DMS 273 (cell line): ENCODE results near the gene PRRT4.
A peak's percentile ranks its signal among the peaks of the same experiment; 100 is the strongest.

ENCODE experiments used
- DNase-seq: peaks from one replicate; lab custom pipeline; 2025; ENCODE audit not compliant: unreplicated experiment; lab: John Stamatoyannopoulos, UW

The PRRT4 gene

GRCh38 chr7:128396357-128396756 is 34.9 kb upstream of the PRRT4 start:
- DNase-seq: no peak

DNA sequence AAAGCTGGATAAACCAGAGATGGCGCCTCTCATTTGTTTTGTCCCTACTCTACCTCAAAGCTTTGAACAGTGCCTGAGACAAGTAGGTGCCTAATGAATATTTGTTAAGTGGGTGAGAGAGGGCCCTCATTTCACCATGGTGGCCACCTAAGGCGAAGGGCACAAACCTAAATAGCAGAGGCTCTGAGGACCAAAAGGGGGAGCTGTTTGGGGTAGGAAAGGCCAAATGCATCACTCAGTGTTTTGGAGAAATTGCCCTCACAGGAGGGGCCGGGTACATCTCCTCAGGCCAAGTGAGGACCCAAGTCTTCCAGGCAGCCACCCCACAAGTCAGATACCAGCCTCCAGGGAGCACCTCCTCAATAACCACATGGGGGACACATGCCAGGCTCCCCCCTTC is 34.3 kb upstream of the PRRT4 start:
- DNase-seq: no peak

DNA sequence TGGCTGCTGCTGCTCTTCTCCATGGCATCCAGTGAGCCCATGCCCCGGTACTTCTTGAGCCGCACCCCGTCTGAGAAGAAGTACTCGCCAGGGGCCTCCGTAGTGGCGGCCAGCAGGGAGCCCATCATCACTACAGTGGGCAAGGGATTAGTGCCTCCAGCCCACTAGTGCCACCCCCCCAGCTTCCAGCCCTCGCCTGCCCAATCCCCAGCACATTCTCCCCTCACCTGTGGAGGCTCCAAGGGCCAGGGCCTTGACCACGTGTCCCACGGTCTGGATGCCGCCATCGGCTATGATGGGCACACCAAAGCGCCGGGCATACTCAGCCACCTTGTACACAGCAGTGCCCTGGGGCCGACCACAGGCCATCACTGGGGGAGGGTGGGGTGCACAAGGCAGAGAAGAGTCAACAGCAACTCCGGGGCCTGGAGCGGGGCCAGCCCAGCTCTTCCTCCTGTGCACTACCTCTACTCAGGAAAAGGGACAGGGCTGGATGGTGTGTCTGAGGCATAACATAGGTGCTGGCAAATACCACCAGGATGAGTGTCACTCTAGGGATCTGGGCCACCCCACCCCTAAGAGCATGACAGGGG is 33.5 kb upstream of the PRRT4 start:
- DNase-seq: no peak

DNA sequence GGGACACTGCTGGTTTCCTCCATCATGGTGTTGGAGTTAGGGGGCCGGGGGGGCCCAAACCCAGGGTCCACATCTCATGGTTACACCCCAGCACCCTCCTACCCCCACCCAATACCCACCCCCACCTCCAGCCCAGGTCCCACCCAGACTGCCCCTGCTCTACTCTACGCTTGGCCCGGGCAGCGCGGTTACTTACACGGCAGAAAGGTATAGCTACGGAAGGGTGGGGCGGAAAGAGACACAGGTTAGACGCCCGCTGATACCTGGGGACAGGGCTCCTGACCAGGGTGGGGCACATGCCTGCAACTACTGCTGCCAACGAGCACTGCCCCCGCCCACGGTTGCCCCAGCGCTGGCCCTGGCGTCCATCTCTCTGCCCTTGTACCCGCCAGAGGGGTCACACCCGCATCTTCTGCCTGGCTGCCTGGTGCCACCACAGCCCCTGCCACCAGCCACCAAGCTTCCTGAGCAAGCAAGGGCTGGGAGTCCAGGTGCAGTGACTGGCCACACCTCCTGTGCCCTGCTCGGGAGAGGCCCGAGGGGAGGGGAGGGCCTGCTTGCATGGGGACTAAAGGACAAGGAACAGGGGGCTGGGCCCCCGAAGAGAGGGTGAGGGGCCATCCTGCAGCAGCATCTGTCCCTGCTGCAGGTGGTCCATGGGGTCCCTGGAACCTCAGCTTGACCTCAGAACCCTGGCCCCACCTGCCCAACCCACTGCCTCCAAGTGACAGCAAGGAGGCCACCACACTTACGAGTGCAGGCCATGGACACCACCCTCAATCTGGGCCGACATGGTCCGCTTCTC is 32.2 kb upstream of the PRRT4 start:
- no peak for DNase-seq

DNA sequence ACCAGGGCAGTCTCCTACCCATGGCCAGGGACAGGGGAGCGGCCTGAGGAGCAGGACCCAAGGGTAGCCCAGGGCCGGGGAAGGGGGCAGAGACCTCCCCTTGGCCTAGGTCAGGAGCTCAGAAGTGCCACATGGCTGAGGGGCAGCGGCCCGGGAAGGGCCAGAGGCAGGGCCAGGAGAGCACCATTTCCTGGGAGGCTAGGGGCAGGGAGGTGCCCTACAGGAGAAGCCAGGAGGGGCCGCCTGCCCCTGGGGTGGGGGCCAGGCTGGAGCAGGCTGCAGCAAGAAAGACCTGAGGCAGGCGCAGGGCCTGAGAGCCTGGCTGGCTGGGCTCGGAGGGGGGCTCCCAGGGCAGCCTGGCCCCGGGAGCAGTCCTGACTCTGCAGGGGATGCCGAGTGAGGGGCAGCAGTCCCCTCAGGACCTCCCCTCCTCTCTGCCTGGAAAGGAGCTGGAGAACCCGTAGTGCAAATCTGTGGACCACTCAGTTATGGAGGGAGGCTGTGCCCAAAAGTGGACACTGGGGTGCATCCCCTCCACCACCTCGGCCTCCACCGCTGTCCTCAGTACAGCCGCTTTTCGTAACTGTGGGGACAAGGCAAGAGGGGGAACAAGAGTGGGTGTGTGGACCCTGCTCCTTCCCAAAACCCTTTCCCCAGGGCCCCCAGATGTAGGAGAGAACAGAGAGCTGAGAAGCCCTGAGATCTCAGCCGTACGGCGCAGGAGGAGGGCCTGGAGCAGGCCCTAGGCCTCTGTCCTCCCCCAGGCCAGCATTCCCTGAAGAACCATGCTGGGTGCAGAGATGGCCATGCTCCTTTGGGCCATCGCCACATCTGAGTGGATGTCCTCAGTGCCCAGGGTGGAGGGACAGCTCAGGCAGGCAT is 31.2 kb upstream of the PRRT4 start:
- DNase-seq: no peak

DNA sequence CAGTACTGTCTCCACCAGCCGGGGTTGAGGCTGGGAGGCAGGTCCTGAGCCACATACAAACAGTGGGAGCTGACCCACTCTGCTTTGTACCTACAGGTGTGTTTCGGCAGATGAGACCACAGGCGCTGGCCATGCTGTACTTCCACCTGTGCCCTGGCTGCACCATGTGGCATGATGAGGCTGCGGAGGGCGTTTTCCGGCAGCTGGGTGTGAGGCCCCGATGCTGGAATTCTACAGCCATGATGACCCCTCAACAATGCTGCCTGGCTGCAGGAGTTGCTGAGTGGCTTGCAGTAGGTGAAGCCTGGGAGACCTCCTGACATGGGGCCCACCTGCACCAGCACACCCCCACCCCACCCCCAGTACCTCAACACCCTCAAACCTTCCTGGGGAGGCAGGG is 30.3 kb upstream of the PRRT4 start:
- no peak for DNase-seq

DNA sequence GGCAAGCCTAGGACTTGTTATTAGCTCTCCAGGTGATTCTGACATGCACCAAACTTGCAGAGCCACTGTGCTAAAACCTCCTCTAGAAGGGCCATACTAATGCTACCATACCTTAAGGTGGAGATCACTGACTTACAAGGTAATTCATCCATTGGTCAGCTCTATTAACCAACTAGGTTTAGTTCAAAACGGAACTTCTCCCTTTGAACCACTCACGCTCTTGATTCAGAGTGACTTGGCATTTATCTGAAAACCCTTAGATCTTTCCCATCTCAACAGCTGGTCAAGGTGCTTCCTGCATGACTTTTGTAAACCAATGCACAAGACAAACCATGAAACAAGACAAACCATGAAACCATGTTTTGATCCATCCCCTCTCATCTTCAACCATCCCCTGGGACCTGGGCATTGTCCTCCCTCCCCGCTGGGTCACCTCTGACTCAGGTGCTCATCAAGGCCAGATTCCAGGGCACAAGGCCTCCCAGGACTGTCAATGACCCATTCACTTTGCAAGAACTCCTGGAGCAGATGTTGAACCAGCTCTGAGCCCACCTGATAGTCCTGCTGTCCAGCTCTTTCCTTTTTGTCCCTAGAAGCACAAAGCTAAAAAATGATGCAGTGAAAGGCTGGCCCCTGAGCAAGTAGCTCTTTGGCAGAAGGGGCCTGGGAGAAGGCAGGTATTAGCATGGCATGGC is 29.5 kb upstream of the PRRT4 start:
- no peak for DNase-seq

DNA sequence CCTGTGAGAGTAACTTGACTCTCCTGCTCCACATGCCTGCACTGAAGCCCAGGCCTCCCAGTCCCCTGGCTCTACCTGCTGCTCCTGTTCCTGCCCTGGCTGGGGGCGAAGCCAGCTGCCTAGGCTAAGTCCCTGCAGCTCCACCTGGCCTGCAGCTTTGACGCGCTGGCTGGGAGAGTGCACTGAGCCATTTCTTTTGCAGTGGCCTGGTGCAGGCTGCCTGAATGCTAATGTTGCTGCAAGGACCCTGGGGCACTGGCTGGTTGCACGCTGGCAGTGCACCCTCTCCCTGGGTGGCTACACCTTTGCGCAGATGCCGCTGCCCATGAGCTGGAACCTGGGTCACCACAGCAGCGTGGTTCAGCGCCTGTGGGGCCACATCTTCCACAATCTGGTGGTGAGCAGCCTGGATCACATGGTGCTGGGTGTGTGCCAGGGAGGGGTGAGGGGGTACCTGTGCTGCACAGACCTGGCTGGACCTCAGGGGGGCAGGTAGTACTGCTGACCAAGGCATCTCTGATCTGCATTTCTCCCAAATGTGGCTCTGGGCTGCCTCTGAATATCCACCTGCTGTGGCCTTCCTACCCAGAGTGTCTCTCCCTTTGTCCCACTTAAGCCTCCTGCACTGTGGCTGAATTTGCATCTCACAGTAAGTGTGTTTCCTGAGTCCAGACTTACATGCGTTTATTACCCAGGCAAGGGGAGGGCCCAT is 28.3 kb upstream of the PRRT4 start:
- peak; percentile 70 for DNase-seq

GRCh38 chr7:128389085-128389617 is 27.7 kb upstream of the PRRT4 start:
- DNase-seq: no peak

GRCh38 chr7:128388145-128388485 is 26.6 kb upstream of the PRRT4 start:
- DNase-seq: no peak

DNA sequence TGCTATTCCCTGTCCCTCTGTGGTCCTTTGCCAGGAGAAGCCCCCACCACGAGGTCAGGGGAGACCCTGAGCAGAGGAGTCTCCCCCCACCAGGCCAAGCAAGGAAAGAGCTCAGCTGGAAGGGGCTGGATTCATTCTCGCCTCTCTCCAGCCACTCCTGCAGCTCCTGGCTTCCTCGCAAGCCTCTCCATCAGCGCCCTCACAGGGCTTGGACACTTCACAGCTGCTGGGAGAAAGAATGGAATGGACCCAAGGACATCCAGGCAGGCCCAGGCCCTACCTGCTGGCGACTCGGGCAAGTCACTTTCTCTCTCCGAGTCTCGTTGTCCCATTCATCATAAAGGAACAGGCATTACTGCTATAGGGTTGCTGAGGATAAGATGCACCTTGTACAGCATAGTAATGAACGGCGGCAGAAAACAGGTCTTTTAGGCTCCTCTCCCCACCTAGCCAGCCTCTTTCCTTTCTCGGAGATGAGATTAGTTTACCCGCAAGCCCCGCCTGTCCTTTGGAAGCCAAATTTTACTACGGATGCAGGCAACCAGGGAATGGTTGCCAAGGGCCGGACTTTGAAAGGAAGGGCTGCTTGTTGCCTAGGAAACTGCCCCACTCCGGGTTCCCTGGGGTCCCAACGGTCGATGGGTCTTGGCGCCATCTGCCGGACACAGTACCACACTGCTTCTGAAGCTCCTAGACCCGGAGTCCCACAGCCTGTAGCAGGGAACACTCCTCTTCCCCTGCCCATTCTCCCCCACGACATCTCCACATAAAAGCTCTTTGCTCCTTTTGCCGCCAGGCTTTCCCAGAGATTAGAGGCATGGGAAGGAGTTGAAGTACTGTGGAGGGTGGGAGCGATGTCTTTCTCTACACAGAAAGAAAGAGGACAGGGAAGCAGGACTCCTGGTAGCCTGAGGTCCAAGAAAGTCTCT is 26.0 kb upstream of the PRRT4 start:
- peak; percentile 99 for DNase-seq

- DNase-seq: no peak
Measured at GRCh38 chr7:128385988-128386925, 24.8 kb upstream of the PRRT4 start.

DNA sequence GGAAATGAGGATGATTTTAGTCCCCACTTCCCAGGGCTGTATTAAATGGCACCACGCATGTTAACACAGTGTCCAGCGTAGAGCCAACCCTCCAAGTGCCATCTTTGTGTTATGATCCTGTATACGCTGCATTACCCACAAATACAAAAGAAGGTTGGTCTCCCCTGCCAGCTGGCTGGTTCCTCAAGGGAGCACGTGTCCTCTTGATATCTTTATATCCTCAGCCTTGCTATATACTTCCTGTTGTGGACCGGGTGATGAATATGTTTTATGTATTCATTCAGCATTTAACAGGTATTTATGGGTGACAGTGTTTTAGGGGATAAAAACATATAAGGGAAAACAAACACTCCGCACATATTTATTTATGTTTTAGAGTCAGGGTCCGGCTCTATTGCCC is 23.2 kb upstream of the PRRT4 start:
- no peak for DNase-seq

GRCh38 chr7:128383776-128384175 is 22.3 kb upstream of the PRRT4 start:
- no peak for DNase-seq

- DNase-seq: peak; percentile 72
Measured at GRCh38 chr7:128381161-128381821, 19.8 kb upstream of the PRRT4 start.

- DNase-seq: no peak
Measured at GRCh38 chr7:128380483-128381106, 19.1 kb upstream of the PRRT4 start.

- DNase-seq: no peak
Measured at GRCh38 chr7:128379900-128380479, 18.5 kb upstream of the PRRT4 start.
